Stimulated activated naive CD8-positive, alpha-beta T cell treated with anti-CD3 and anti-CD28 coated beads, Interleukin-15, amount 100 ng/mL, for 72 hours (primary cell): ENCODE measurements around the gene ZNF135.

Source experiments
- ATAC-seq: fragments of 150-1000 bp; cut with Tn5 transposase; 2 replicates; pipeline ENCODE4 v1.10.0; 2021; ENCODE audit warnings: mild to moderate bottlenecking, moderate library complexity
- DNase-seq, 2 donors: peaks; one replicate each; pipeline ENCODE4 v3.0.0; 2021 to 2022
- H3K27ac Mint-ChIP-seq, 2 donors: one replicate each; pipeline ENCODE4 v1.8.0; 2022; ENCODE audit warnings: mild to moderate bottlenecking in 2 of 2, mixed read lengths in 2 of 2, moderate library complexity in 2 of 2
- H3K27me3 Mint-ChIP-seq: one replicate; pipeline ENCODE4 v1.8.0; 2022; ENCODE audit warnings: mixed read lengths
- H3K4me1 Mint-ChIP-seq: one replicate; pipeline ENCODE4 v1.8.0; 2022; ENCODE audit warnings: mild to moderate bottlenecking, mixed read lengths
- H3K4me3 Mint-ChIP-seq, 2 donors: one replicate each; pipeline ENCODE4 v1.8.0; 2022; ENCODE audit warnings: mild to moderate bottlenecking in 2 of 2, mixed read lengths in 2 of 2, moderate library complexity in 1 of 2
- H3K9me3 Mint-ChIP-seq, 2 donors: one replicate each; pipeline ENCODE4 v1.8.0; 2022; ENCODE audit warnings: mixed read lengths in 2 of 2

ZNF135 gene

GRCh38 chr19:58060231-58060630 is 1.1 kb downstream of the ZNF135 start:
- ATAC-seq (no peak), DNase-seq (no peak)
- Mint-ChIP-seq H3K27ac (peak overlapping the region; percentile 33 to 59), H3K4me1 (peaks cover 15% of the 10 kb centered on the region), H3K27me3 (peaks cover 13% of the 10 kb centered on the region), H3K9me3 (peaks cover 23 to 75% of the 10 kb centered on the region in 2 donors), H3K4me3 (peak overlapping the region; percentile 84 to 85)

- DNase-seq = no peak
- no peak overlapping the region for H3K4me3 Mint-ChIP-seq
- H3K27ac Mint-ChIP-seq = no peak overlapping the region
- no peaks in the 10 kb centered on the region for H3K27me3 Mint-ChIP-seq
- peaks cover 10% of the 10 kb centered on the region for H3K4me1 Mint-ChIP-seq
- no peak for ATAC-seq
- H3K9me3 Mint-ChIP-seq = peaks cover 41 to 78% of the 10 kb centered on the region in 2 donors
Measured at GRCh38 chr19:58063712-58064111, 4.6 kb downstream of the ZNF135 start.

- no peaks in the 10 kb centered on the region for H3K4me1 Mint-ChIP-seq
- H3K27me3 Mint-ChIP-seq = no peaks in the 10 kb centered on the region
- no peak overlapping the region for H3K27ac Mint-ChIP-seq
- ATAC-seq = no peak
- H3K4me3 Mint-ChIP-seq = no peak overlapping the region
- DNase-seq = no peak
- H3K9me3 Mint-ChIP-seq = peaks cover 44 to 77% of the 10 kb centered on the region in 2 donors
Measured at GRCh38 chr19:58067240-58067912, 8.3 kb downstream of the ZNF135 start.

GRCh38 chr19:58079792-58080191 is 20.7 kb downstream of the ZNF135 start:
- H3K4me1 Mint-ChIP-seq = no peaks in the 10 kb centered on the region
- H3K9me3 Mint-ChIP-seq = peaks cover 28 to 47% of the 10 kb centered on the region in 2 donors
- no peak overlapping the region for H3K27ac Mint-ChIP-seq
- no peaks in the 10 kb centered on the region for H3K27me3 Mint-ChIP-seq
- H3K4me3 Mint-ChIP-seq = no peak overlapping the region
- DNase-seq = no peak
- ATAC-seq = no peak

- H3K4me1 Mint-ChIP-seq = no peaks in the 10 kb centered on the region
- H3K27ac Mint-ChIP-seq = no peak overlapping the region
- peaks cover 28 to 50% of the 10 kb centered on the region in 2 donors for H3K9me3 Mint-ChIP-seq
- H3K27me3 Mint-ChIP-seq = no peaks in the 10 kb centered on the region
- DNase-seq (no peak), ATAC-seq (no peak)
- H3K4me3 Mint-ChIP-seq = no peak overlapping the region
Measured at GRCh38 chr19:58083021-58083420, 23.9 kb downstream of the ZNF135 start.

- Mint-ChIP-seq H3K27ac (no peak overlapping the region), H3K4me1 (no peaks in the 10 kb centered on the region), H3K27me3 (no peaks in the 10 kb centered on the region), H3K9me3 (peaks cover 23 to 52% of the 10 kb centered on the region in 2 donors), H3K4me3 (no peak overlapping the region)
- ATAC-seq (peak; percentile 37), DNase-seq (no peak)
Measured at GRCh38 chr19:58084596-58085347, 25.7 kb downstream of the ZNF135 start.

GRCh38 chr19:58085348-58085875 is 26.3 kb downstream of the ZNF135 start:
- DNase-seq = no peak
- Mint-ChIP-seq H3K4me1 (no peaks in the 10 kb centered on the region), H3K27me3 (no peaks in the 10 kb centered on the region), H3K4me3 (no peak overlapping the region), H3K9me3 (peaks cover 16 to 50% of the 10 kb centered on the region in 2 donors), H3K27ac (no peak overlapping the region)
- ATAC-seq = no peak

- Mint-ChIP-seq H3K27me3 (no peaks in the 10 kb centered on the region), H3K4me3 (no peak overlapping the region), H3K9me3 (peaks cover 7 to 40% of the 10 kb centered on the region in 2 donors), H3K4me1 (no peaks in the 10 kb centered on the region), H3K27ac (no peak overlapping the region)
- ATAC-seq (no peak), DNase-seq (no peak)
Measured at GRCh38 chr19:58086825-58087710, 28.0 kb downstream of the ZNF135 start.

- H3K4me3 Mint-ChIP-seq = no peak overlapping the region
- H3K27ac Mint-ChIP-seq = no peak overlapping the region
- peaks cover 10 to 46% of the 10 kb centered on the region in 2 donors for H3K9me3 Mint-ChIP-seq
- ATAC-seq (no peak), DNase-seq (no peak)
- H3K27me3 Mint-ChIP-seq = no peaks in the 10 kb centered on the region
- H3K4me1 Mint-ChIP-seq = no peaks in the 10 kb centered on the region
Measured at GRCh38 chr19:58088521-58089052, 29.5 kb downstream of the ZNF135 start.

- H3K9me3 Mint-ChIP-seq = peaks cover 6 to 40% of the 10 kb centered on the region in 2 donors
- no peak overlapping the region for H3K27ac Mint-ChIP-seq
- H3K4me3 Mint-ChIP-seq = no peak overlapping the region
- ATAC-seq (no peak), DNase-seq (no peak)
- no peaks in the 10 kb centered on the region for H3K27me3 Mint-ChIP-seq
- no peaks in the 10 kb centered on the region for H3K4me1 Mint-ChIP-seq
Measured at GRCh38 chr19:58089846-58090245, 30.8 kb downstream of the ZNF135 start.

- Mint-ChIP-seq H3K4me1 (no peaks in the 10 kb centered on the region), H3K4me3 (no peak overlapping the region), H3K27me3 (no peaks in the 10 kb centered on the region), H3K27ac (peak overlapping the region in 1 of 2 donors; percentile 59), H3K9me3 (peaks cover 17 to 51% of the 10 kb centered on the region in 2 donors)
- ATAC-seq (no peak), DNase-seq (no peak)
Measured at GRCh38 chr19:58091251-58091995, 32.3 kb downstream of the ZNF135 start.

- no peak for DNase-seq
- no peak overlapping the region for H3K4me3 Mint-ChIP-seq
- no peak overlapping the region for H3K27ac Mint-ChIP-seq
- ATAC-seq = no peak
- H3K4me1 Mint-ChIP-seq = peaks cover 9% of the 10 kb centered on the region
- no peaks in the 10 kb centered on the region for H3K27me3 Mint-ChIP-seq
- peaks cover 18 to 55% of the 10 kb centered on the region in 2 donors for H3K9me3 Mint-ChIP-seq
Measured at GRCh38 chr19:58093071-58093470, 34.0 kb downstream of the ZNF135 start.

GRCh38 chr19:58095328-58095727 is 36.2 kb downstream of the ZNF135 start:
- Mint-ChIP-seq H3K4me1 (peaks cover 18% of the 10 kb centered on the region), H3K9me3 (peaks cover 23 to 51% of the 10 kb centered on the region in 2 donors), H3K27me3 (no peaks in the 10 kb centered on the region), H3K27ac (no peak overlapping the region), H3K4me3 (no peak overlapping the region)
- DNase-seq = no peak
- no peak for ATAC-seq

GRCh38 chr19:58096884-58097283 is 37.8 kb downstream of the ZNF135 start:
- Mint-ChIP-seq H3K4me3 (peak overlapping the region; percentile 87 to 94), H3K27me3 (no peaks in the 10 kb centered on the region), H3K4me1 (peaks cover 18% of the 10 kb centered on the region), H3K27ac (peak overlapping the region; percentile 92 to 95), H3K9me3 (peaks cover 23 to 47% of the 10 kb centered on the region in 2 donors)
- ATAC-seq (no peak), DNase-seq (no peak)
